BE2C (cell line): Measurements from ENCODE around the gene RRP8.
A peak's percentile ranks its signal among the peaks of the same experiment; 100 is the strongest.

ENCODE experiments used
- DNase-seq: peaks from one replicate; pipeline ENCODE4 v3.0.0-alpha.2; 2020
- H3K27me3 ChIP-seq: fragments of 250-450 bp; sonication (Bioruptor Pico); 2 replicates; pipeline ENCODE4 v1.5.1; 2020; ENCODE audit warnings: mild to moderate bottlenecking
- H3K36me3 ChIP-seq: fragments of 250-450 bp; sonication (Bioruptor Pico); 2 replicates; pipeline ENCODE4 v1.5.1; 2020; ENCODE audit warnings: mild to moderate bottlenecking
- H3K4me1 ChIP-seq: fragments of 250-450 bp; sonication (Bioruptor Pico); 2 replicates; pipeline ENCODE4 v1.5.1; 2020
- H3K4me3 ChIP-seq: 2 replicates; pipeline ENCODE4 v1.5.1; 2011; ENCODE audit warnings: low read depth, low read length
- H3K9me3 ChIP-seq: fragments of 250-450 bp; sonication (Bioruptor Pico); 2 replicates; pipeline ENCODE4 v1.5.1; 2020
- CTCF ChIP-seq: IDR thresholded peaks from 2 replicates; pipeline ENCODE4 v1.5.1; 2012; ENCODE audit warnings: mild to moderate bottlenecking, low read depth, low read length

RRP8 gene

GRCh38 chr11:6565988-6566703 lies 37.3 kb downstream of the RRP8 start:
- no peak for DNase-seq
- H3K27me3 ChIP-seq: no peaks in the 10 kb centered on the region
- no peak overlapping the region for H3K4me3 ChIP-seq
- H3K4me1 ChIP-seq: peaks cover 3% of the 10 kb centered on the region; the same call in 1 of the 2 replicates
- TF ChIP-seq CTCF: no peak
- no peaks in the 10 kb centered on the region for H3K9me3 ChIP-seq
- no peaks in the 10 kb centered on the region for H3K36me3 ChIP-seq

- no peak overlapping the region for H3K4me3 ChIP-seq
- peaks cover 3% of the 10 kb centered on the region; the same call in 1 of the 2 replicates for H3K4me1 ChIP-seq
- no peaks in the 10 kb centered on the region for H3K36me3 ChIP-seq
- TF ChIP-seq CTCF: no peak
- no peaks in the 10 kb centered on the region for H3K27me3 ChIP-seq
- H3K9me3 ChIP-seq: no peaks in the 10 kb centered on the region
- DNase-seq: no peak
Observed at GRCh38 chr11:6565325-6565724, 38.1 kb downstream of the RRP8 start.

GRCh38 chr11:6563667-6564066 lies 39.7 kb downstream of the RRP8 start:
- Histone ChIP-seq H3K9me3 (no peaks in the 10 kb centered on the region), H3K4me3 (no peak overlapping the region), H3K27me3 (no peaks in the 10 kb centered on the region), H3K36me3 (no peaks in the 10 kb centered on the region), H3K4me1 (peaks cover 3% of the 10 kb centered on the region; the same call in 1 of the 2 replicates)
- DNase-seq: peak; percentile 50
- no peak for TF ChIP-seq CTCF

- Histone ChIP-seq H3K27me3 (no peaks in the 10 kb centered on the region), H3K36me3 (no peaks in the 10 kb centered on the region), H3K4me3 (no peak overlapping the region), H3K4me1 (peaks cover under 1% of the 10 kb centered on the region; the same call in 1 of the 2 replicates), H3K9me3 (no peaks in the 10 kb centered on the region)
- TF ChIP-seq CTCF: no peak
- DNase-seq: no peak
Observed at GRCh38 chr11:6563121-6563619, 40.2 kb downstream of the RRP8 start.

GRCh38 chr11:6561288-6561687 lies 42.1 kb downstream of the RRP8 start:
- no peak for DNase-seq
- H3K4me1 ChIP-seq: no peaks in the 10 kb centered on the region
- no peak for TF ChIP-seq CTCF

GRCh38 chr11:6559369-6559768 lies 44.0 kb downstream of the RRP8 start:
- no peak overlapping the region for H3K4me3 ChIP-seq
- H3K9me3 ChIP-seq: no peaks in the 10 kb centered on the region
- no peaks in the 10 kb centered on the region for H3K4me1 ChIP-seq
- no peaks in the 10 kb centered on the region for H3K36me3 ChIP-seq
- H3K27me3 ChIP-seq: no peaks in the 10 kb centered on the region
- TF ChIP-seq CTCF: no peak
- DNase-seq: no peak

More at GRCh38 chr11:6561288-6561687, 42.1 kb downstream of the RRP8 start:
- Histone ChIP-seq H3K27me3 (no peaks in the 10 kb centered on the region), H3K9me3 (no peaks in the 10 kb centered on the region), H3K36me3 (no peaks in the 10 kb centered on the region), H3K4me3 (no peak overlapping the region)
